CD4-positive, alpha-beta T cell treated with Interferon gamma for 1 hour (primary cell): ENCODE results near the gene TNRC6A.
"Not testable (repeated sequence)": the region's sequence is repeated elsewhere in the genome, so short reads cannot be mapped to it uniquely, and the experiment has no call there.

Experiments
- DNase-seq: peaks from one replicate; pipeline ENCODE4 v3.0.0-alpha.2; 2020

The TNRC6A gene

DNA sequence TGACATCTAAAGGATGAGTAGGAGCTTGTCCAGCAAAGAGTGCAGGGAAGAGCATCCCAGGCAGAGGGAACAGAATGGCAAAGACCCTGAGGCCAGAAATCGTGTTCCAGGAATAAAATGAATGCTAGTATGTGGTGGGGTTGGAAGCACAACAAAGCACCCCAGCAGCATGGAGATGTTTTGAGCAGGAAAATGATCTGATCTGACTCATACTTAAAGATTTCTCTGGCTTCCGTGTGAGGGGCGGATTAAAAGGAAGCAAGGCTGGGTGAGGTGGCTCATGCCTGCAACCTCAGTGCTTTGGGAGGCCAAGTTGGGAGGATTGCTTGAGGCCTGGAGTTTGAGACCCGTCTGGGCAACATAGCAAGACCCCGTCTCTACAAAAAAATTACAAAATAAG, 118.6 kb downstream of the TNRC6A start:
- DNase-seq: no peak

GRCh38 chr16:24849641-24850040, 120.2 kb downstream of the TNRC6A start:
- no peak for DNase-seq

DNA sequence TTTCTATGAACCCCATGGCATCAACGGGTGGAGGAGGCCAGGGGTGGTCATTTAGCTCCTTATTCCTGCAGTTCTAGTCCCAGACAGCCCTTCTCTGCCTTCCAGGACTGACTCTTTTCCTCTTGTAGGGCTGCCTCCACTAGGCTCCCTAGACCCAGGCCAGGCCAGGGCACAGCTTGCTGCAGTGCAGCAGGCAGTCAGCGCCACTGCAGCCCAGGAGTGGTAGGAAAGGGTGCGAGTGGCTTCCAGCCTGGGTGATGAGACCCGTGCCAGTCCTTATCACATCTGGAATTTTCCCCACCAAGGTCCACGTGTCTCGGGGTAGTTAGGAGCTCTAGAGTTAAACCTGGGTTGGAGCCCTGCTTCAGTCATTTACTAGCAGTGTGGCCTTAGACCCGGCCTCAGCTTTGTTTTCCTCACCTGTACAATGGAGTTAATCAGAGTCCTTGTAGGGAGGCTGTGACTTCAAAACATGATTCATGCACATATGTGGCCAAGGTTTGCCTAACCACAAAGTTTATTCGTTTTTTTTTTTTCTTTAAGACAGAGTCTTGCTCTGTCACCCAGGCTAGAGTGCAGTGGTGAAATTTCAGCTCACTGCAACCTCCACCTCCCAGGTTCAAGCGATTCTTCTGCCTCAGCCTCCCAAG, 121.0 kb downstream of the TNRC6A start:
- DNase-seq: no peak

DNA sequence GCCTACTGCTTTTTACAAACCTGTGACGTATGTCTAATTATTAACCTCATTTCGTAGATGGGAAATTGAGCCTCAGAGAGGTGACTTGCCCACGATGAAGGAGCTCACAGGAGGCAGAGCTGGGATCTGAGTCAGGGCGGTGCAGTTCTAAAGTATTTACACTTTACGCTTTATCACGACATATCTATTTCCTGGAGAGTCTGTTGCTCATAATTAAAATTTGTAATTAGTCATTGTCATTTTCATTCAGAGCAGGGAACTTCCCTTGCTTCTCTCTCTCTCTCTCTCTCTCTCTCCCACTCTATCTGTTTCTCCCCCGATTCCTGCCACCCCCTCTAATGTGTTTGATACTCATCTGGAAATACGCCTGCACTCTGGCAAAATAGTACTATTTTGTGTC, 122.2 kb downstream of the TNRC6A start:
- DNase-seq: no peak

GRCh38 chr16:24852281-24852721, 122.8 kb downstream of the TNRC6A start:
- no peak for DNase-seq

- DNase-seq: no peak
Measured at GRCh38 chr16:24853169-24853824, 123.8 kb downstream of the TNRC6A start.

DNA sequence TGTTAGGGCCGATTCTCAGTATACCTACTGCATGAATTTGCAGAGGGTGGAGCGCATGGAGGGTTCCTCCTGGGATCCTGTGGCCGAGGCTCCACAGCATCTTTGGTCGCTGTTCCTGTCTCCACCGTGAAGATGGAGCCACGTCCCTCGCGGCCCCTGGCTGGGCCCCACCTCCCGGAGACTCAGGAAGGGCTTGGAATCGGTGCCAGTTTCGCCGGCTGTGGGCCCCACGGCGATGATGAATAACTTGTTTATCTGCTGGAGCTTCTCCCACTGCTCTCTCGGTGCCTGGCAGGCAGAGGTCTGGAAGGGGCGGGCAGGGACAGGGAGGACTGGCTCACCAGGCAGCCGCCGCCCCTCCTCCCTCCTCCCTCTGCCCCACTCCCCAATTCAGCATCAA, 124.4 kb downstream of the TNRC6A start:
- DNase-seq: no peak

GRCh38 chr16:24854607-24855171, 125.2 kb downstream of the TNRC6A start:
- no peak for DNase-seq

DNA sequence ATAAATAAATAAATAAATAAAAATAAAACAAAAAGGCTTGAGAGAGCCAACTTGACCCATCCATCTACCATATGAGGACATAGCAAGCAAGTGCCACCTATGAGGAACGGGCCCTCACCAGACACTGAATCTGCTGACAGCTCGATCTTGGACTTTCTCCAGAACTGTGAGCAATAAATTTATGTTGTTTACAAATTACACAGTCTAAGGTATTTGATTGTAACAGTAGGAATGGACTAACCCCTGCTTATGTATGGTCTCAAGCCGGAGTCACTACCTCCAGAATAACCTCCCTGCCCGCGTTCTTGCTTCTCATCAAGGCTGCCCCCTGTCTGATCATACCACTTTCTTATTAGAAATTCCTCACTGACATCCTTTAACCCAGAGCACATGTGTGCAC, 126.2 kb downstream of the TNRC6A start:
- DNase-seq: no peak

GRCh38 chr16:24856871-24857270, 127.4 kb downstream of the TNRC6A start:
- DNase-seq: not testable (repeated sequence)

DNA sequence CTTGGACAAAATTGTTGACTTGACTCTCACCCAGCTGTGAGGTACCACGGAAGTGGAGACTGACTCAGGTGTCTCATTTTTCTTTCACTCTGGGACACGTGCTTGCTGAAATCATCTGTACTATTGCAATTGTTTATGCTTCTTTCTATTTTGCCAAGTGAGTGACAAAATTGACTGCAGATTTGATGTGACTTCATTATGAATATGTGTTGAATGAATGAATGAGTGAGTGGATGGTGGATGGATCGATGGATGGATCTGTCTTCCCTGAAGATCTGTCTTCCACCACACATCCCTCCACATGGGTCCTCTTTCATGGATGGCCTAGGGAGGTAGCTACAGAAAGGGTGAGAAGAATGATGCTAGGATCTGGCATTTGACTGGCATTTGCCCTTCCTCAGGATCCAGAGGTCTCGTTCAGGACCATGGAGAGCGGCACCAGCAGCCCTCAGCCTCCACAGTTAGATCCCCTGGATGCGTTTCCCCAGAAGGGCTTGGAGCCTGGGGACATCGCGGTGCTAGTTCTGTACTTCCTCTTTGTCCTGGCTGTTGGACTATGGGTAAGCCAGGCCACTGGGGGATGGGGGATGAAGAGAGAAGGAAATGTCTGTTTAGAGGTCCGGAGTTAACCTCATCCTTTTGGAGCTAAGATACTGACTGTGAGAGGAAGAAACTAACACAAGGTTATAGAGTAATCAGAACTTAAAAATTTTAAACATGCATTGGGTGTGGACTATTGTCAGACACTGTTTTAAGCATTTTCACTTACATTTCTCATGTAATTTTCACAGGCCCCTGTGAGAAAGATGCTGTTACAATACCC, 129.0 kb downstream of the TNRC6A start:
- no peak for DNase-seq

DNA sequence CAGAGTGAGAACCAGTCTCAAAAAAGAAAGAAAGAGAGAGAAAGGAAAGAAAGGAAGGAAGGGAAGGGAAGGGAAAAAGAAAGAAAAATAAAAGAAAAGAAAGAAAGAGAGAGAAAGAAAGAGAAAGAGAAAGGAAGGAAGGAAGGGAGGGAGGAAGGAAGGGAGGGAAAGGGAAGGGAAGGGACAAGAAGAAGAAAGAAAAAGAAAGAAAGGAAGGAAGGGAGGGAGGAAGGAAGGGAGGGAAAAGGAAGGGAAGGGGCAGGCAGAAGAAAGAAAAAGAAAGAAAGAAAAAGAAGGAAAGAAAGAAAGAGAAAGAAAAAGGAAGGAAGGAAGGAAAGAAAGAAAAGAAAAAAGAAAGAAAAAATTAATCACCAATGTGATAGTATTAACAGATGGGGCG, 132.0 kb downstream of the TNRC6A start:
- DNase-seq: no peak

DNA sequence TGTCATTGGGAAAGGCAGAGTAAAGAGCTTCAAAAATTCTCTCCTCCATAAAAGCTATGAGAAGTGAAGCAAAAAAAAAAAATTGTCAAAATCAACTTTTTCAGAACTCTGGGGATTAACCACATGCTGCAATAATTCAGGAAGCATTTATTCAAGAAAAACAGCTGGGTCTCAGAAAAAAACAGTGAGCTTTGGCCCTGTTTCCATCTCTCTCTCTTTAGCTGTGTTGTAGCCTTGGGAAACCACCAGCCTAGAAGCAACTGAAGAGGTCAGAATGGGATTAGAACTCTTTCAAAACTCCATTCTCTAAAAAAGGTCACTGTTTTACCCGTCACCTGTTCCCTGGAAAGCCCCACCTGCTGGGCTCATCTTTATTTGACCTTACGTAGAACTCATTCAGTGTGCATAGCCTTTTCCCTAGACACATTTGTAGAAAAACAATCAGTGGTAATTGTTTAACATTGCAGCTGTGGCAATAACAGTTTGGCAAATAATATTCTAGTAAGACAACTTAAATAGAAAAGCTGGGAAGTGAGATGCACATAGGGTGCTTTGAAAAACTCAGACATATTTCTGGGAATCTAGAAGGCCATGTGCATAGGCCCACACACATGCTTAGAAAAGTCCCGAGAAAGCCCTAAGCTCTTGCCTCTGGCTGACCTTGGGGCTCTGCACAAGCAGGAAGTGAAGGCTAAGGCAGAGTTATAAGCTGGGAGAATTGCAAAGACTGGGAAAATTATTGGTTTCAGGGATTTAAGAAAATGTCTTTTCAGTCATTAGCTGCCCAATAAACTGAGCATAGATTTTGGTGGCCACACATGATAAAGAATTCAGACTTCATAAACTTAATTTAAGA, 134.4 kb downstream of the TNRC6A start:
- no peak for DNase-seq

DNA sequence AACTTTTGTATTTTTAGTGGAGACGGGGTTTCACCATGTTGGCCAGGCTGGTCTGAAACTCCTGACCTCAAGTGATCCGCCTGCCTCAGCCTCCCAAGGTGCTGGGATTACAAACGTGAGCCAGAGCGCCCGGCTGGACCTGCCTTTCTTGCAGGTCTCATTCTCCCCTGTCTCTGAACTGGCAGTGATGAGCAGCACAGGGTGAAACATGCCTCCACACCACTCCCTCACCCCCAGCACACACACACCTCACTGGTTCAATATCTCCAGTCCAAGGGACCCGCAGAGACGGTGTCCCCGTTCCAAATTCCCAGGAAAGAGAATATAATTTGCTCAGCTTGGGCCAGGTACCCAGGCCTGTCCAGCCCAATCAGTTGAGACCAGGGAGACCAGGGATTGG, 139.6 kb downstream of the TNRC6A start:
- DNase-seq: no peak

- no peak for DNase-seq
Measured at GRCh38 chr16:24871891-24872290, 142.4 kb downstream of the TNRC6A start.

DNA sequence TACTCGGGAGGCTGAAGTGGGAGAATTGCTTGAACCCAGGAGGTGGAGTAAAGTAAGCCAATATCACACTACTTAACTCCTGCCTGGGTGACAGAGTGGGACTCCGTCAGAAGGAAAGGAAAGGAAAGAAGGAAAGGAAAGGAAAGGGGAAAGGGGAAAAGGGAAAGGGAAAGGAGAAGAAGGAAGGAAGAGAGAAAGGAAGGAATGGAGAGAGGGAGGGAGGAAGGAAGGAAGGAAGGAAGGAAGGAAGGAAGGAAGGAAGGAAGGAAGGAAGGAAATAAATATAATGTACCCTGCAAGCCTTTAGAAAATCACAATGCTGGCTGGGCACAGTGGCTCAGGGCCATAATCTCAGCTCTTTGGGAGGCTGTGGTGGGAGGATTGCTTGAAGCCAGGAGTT, 143.6 kb downstream of the TNRC6A start:
- DNase-seq: no peak

DNA sequence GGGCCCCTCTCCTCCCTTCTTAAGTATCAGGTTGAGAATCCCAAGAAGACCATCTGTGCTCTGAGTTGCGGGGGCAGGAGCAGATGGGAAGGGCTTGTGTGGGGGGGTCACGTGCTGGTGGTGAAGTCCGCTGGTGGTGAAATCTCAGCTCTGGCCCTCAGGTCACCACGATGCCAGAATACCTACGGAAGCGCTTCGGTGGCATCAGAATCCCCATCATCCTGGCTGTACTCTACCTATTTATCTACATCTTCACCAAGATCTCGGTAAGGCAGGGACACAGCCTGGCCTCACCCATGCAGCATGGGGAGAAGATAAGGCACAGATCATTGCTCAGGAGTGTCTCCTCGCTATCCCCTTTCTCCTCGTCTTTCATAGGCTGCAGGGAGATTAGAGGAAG, 146.0 kb downstream of the TNRC6A start:
- DNase-seq: no peak
